PC-9 (cell line): ENCODE measurements around the gene DNTTIP2. TPM values are rescaled to one million over a fixed set of nuclear protein-coding genes. Genes with fewer than 3 reads are reported as not detected.
A peak's percentile ranks its signal among the peaks of the same experiment; 100 is the strongest.
"Not testable (repeated sequence)": the region's sequence is repeated elsewhere in the genome, so short reads cannot be mapped to it uniquely, and the experiment has no call there.

Source experiments
- BruUV-seq: library from RNA; stranded (reverse); fragments of 400-500 nt; replicated peaks from 2 replicates; lab custom pipeline; 2021; lab: Mats Ljungman, UMichigan
- CTCF ChIA-PET: fragments of 300-600 bp; sonication (Branson Sonifier 250); formaldehyde crosslinking; loops from one replicate; lab custom pipeline; 2022; ENCODE audit warnings: antibody characterized with exemption; lab: Charles Lee
- POLR2A ChIA-PET: fragments of 300-600 bp; sonication (Branson Sonifier 250); formaldehyde crosslinking; loops from one replicate; lab custom pipeline; 2022; ENCODE audit warnings: antibody characterized with exemption; ENCODE audit not compliant: unreplicated experiment; lab: Charles Lee
- DNase-seq, 2 experiments: peaks; one replicate each; pipeline versions ENCODE4 v3.0.0 to v3.0.0-alpha.2; 2015 to 2022; ENCODE audit warnings: mixed read lengths in 1 of 2
- H2AFZ ChIP-seq: fragments of 200-600 bp; sonication (generic); 2 replicates; pipeline ENCODE4 v1.8.1; 2017; ENCODE audit warnings: antibody characterized with exemption
- H3F3A ChIP-seq: fragments of 200-600 bp; sonication (generic); 2 replicates; pipeline ENCODE4 v1.8.1; 2017; ENCODE audit warnings: antibody characterized with exemption, mild to moderate bottlenecking, low read depth; ENCODE audit not compliant: insufficient read depth
- H3K27ac ChIP-seq: fragments of 200-600 bp; sonication (generic); 2 replicates; pipeline ENCODE4 v1.6.1; 2016; ENCODE audit warnings: mixed run types
- H3K27me3 ChIP-seq: fragments of 200-600 bp; sonication (generic); 2 replicates; pipeline ENCODE4 v1.6.1; 2016; ENCODE audit warnings: low read depth, mixed run types; ENCODE audit not compliant: insufficient read depth
- H3K36me3 ChIP-seq: fragments of 200-600 bp; sonication (generic); 2 replicates; pipeline ENCODE4 v1.6.1; 2016; ENCODE audit warnings: low read depth, mixed run types
- H3K4me1 ChIP-seq: fragments of 200-600 bp; sonication (generic); replicated peaks from 2 replicates; pipeline ENCODE4 v1.6.1; 2016; ENCODE audit warnings: mixed run types; ENCODE audit not compliant: insufficient read depth
- H3K4me2 ChIP-seq: fragments of 200-600 bp; sonication (generic); 2 replicates; pipeline ENCODE4 v1.6.1; 2017; ENCODE audit warnings: mixed run types
- H3K4me3 ChIP-seq: fragments of 200-600 bp; sonication (generic); 2 replicates; pipeline ENCODE4 v1.6.1; 2016; ENCODE audit warnings: mixed run types
- H3K79me2 ChIP-seq: fragments of 200-600 bp; sonication (generic); 2 replicates; pipeline ENCODE4 v1.6.1; 2017; ENCODE audit warnings: low read depth, mixed run types
- H3K9me2 ChIP-seq: fragments of 200-600 bp; sonication (generic); 2 replicates; pipeline ENCODE4 v1.8.1; 2017; ENCODE audit warnings: mild to moderate bottlenecking; ENCODE audit not compliant: insufficient read depth
- H3K9me3 ChIP-seq: fragments of 200-600 bp; sonication (generic); 2 replicates; pipeline ENCODE4 v1.8.1; 2016; ENCODE audit warnings: low read depth; ENCODE audit not compliant: insufficient read depth
- H4K20me1 ChIP-seq: fragments of 200-600 bp; sonication (generic); 2 replicates; pipeline ENCODE4 v1.8.1; 2017; ENCODE audit not compliant: insufficient read depth
- EZH2 ChIP-seq: fragments of 200-600 bp; sonication (generic); IDR thresholded peaks from 2 replicates; pipeline ENCODE4 v1.8.0; 2017; ENCODE audit warnings: antibody characterized with exemption, low read depth
- intact Hi-C: fragments of 100-400 bp; cut with micrococcal nuclease; formaldehyde crosslinking; loops from one replicate; pipeline ENCODE4 v1.10.0; 2022; ENCODE audit not compliant: unreplicated experiment
- total RNA-seq: library from RNA; stranded (reverse); gene quantifications from 2 replicates; pipeline ENCODE4 v1.2.3, GENCODE V29; 2021
- TF ChIP-seq, protein P1 (sequence below): fragments of 200-600 bp; sonication (generic); conservative IDR thresholded peaks from 2 replicates; pipeline ENCODE4 v1.6.1; 2017; ENCODE audit warnings: mixed run types, antibody characterized with exemption, mild to moderate bottlenecking, moderate library complexity

The DNTTIP2 gene
- total RNA-seq, 1 experiment from 2014 or later = 85.7 TPM

DNA sequence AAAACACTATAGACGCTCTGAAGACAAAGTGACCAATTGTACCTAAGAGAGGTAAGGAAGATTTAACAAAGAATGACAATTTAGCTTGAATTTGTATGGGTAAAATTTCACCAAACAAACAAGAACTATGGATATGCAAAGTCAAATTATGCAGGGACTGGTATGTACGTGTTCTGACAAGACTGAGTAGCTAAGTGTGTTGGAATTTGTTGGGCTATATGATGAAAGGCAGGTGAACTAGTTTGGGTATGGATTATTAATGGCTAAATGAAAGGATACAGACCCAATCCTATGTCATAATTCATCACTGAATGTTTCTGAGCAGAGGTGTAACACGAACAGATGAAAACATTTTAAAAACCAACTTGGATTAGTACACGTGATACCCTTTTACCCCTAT lies 7.6 kb downstream of the DNTTIP2 start:
- TF ChIP-seq, protein P1, sequence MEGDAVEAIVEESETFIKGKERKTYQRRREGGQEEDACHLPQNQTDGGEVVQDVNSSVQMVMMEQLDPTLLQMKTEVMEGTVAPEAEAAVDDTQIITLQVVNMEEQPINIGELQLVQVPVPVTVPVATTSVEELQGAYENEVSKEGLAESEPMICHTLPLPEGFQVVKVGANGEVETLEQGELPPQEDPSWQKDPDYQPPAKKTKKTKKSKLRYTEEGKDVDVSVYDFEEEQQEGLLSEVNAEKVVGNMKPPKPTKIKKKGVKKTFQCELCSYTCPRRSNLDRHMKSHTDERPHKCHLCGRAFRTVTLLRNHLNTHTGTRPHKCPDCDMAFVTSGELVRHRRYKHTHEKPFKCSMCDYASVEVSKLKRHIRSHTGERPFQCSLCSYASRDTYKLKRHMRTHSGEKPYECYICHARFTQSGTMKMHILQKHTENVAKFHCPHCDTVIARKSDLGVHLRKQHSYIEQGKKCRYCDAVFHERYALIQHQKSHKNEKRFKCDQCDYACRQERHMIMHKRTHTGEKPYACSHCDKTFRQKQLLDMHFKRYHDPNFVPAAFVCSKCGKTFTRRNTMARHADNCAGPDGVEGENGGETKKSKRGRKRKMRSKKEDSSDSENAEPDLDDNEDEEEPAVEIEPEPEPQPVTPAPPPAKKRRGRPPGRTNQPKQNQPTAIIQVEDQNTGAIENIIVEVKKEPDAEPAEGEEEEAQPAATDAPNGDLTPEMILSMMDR = no peak
- TF ChIP-seq EZH2 = no peak
- Histone ChIP-seq H2AFZ (no peak overlapping the region), H3K27ac (no peak overlapping the region), H3K4me1 (peaks cover 5% of the 10 kb centered on the region), H4K20me1 (peaks cover 37% of the 10 kb centered on the region), H3K27me3 (no peaks in the 10 kb centered on the region), H3K36me3 (peaks cover 75% of the 10 kb centered on the region), H3K4me3 (no peak overlapping the region), H3F3A (peaks cover 87% of the 10 kb centered on the region), H3K9me3 (no peaks in the 10 kb centered on the region), H3K9me2 (no peaks in the 10 kb centered on the region), H3K79me2 (peaks cover 30% of the 10 kb centered on the region), H3K4me2 (no peak overlapping the region)
- ChIA-PET POLR2A (no interaction called here), CTCF (no interaction called here)
- intact Hi-C loops = no loop called here
- DNase-seq = peak in 1 of 2 experiments; percentile 19
- BruUV-seq = no TSS peak

DNA sequence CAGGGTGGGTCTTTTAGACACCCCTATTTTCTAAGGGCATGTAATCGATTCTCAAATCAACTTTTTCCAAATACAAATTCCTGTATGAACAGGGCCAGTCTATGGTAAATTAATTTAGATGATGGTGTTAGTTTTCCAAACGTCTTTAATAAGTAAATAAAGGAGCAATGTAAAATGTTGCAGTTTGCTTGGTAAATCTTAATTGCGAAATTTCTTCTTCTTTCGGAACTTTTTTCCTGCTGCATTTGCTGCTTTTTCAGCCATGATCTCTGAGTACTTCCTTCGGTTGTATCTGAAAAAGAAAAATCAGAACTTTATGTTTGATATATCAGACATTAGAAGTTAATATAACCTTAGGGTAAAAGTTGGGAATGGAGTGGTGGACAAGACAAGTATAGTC lies 9.4 kb downstream of the DNTTIP2 start:
- no peak overlapping the region for H3K4me2 ChIP-seq
- POLR2A ChIA-PET = interaction anchor here (0.7 kb wide), 1 partner anchor 854 kb away, joined by 3 read pairs; no protein-coding TSS in a partner anchor
- no peak for DNase-seq
- intact Hi-C loops = no loop called here
- H3K27me3 ChIP-seq = no peaks in the 10 kb centered on the region
- H3K4me3 ChIP-seq = no peak overlapping the region
- H3K9me2 ChIP-seq = no peaks in the 10 kb centered on the region
- peaks cover 23% of the 10 kb centered on the region for H4K20me1 ChIP-seq
- peaks cover 86% of the 10 kb centered on the region for H3F3A ChIP-seq
- H3K9me3 ChIP-seq = no peaks in the 10 kb centered on the region
- peaks cover 14% of the 10 kb centered on the region for H3K79me2 ChIP-seq
- H3K36me3 ChIP-seq = peaks cover 61% of the 10 kb centered on the region
- no TSS peak for BruUV-seq
- H2AFZ ChIP-seq = no peak overlapping the region
- CTCF ChIA-PET = no interaction called here
- no peaks in the 10 kb centered on the region for H3K4me1 ChIP-seq
- TF ChIP-seq, protein P1 = no peak
- TF ChIP-seq EZH2 = no peak
- no peak overlapping the region for H3K27ac ChIP-seq

DNA sequence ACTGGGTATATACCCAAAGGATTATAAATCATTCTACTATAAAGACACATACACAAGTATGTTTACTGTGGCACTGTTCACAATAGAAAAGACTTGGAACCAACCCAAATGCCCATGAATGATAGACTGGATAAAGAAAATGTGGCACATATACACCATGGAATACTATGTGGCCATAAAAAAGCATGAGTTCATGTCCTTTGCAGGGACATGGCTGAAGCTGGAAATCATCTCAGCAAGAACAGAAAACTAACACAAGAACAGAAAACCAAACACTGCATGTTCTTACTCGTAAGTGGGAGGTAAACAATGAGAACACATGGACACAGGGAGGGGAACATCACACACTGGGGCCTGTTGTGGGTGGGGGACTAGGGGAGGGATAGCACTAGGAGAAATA lies 10.5 kb downstream of the DNTTIP2 start:
- DNase-seq, H3K4me3 ChIP-seq, POLR2A ChIA-PET, H3K27ac ChIP-seq, H3K27me3 ChIP-seq, H3K4me2 ChIP-seq, H3K9me2 ChIP-seq, BruUV-seq, H3K4me1 ChIP-seq, CTCF ChIA-PET, intact Hi-C loops, H3K79me2 ChIP-seq, H3K9me3 ChIP-seq, H2AFZ ChIP-seq: not testable (repeated sequence)
- Histone ChIP-seq H4K20me1 (peaks cover 12% of the 10 kb centered on the region), H3K36me3 (peaks cover 49% of the 10 kb centered on the region), H3F3A (peaks cover 76% of the 10 kb centered on the region)

DNA sequence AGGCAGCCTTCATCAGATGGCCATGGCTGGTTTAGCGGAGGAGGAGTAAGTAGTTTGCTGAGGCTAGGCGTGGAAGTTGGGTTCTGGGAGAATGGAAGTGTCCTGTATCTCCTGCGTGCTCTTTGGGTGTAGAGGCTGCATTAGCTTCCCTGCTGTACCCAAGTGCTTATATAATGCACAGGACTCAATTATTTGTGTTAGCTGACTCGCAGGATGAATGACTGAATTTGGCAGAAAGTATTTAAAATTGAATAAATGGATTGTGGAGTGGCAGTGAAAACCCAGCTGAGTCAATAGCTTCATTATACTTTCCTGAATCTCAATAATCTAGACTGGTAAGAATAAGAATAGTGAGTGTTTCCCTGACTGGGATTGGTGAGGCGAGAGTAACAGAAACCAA lies 13.8 kb downstream of the DNTTIP2 start:
- POLR2A ChIA-PET = no interaction called here
- no peak overlapping the region for H3K27ac ChIP-seq
- no peak overlapping the region for H3K4me3 ChIP-seq
- H2AFZ ChIP-seq = no peak overlapping the region
- no peak overlapping the region for H3K4me2 ChIP-seq
- no peaks in the 10 kb centered on the region for H3K9me3 ChIP-seq
- no peaks in the 10 kb centered on the region for H3K9me2 ChIP-seq
- peaks cover 5% of the 10 kb centered on the region; the same call in 1 of the 2 replicates for H4K20me1 ChIP-seq
- TF ChIP-seq, protein P1 = no peak
- TF ChIP-seq EZH2 = no peak
- peak in 1 of 2 experiments; percentile 26 for DNase-seq
- no TSS peak for BruUV-seq
- peaks cover 22% of the 10 kb centered on the region for H3K36me3 ChIP-seq
- intact Hi-C loops = no loop called here
- H3K79me2 ChIP-seq = no peaks in the 10 kb centered on the region
- no peaks in the 10 kb centered on the region for H3K27me3 ChIP-seq
- CTCF ChIA-PET = interaction anchor here (0.6 kb wide), 1 partner anchor 560 kb away, joined by 3 read pairs; no protein-coding TSS in a partner anchor
- H3F3A ChIP-seq = peaks cover 50% of the 10 kb centered on the region
- H3K4me1 ChIP-seq = no peaks in the 10 kb centered on the region
